Kidney capillary endothelial cell (primary cell): ENCODE measurements around the gene SEPTIN14.
A peak's percentile ranks its signal among the peaks of the same experiment; 100 is the strongest.
"Not testable (repeated sequence)": the region's sequence is repeated elsewhere in the genome, so short reads cannot be mapped to it uniquely, and the experiment has no call there.

Source experiments
- DNase-seq: peaks from one replicate; pipeline ENCODE4 v3.0.0-alpha.2; 2018; ENCODE audit warnings: low spot score

SEPTIN14 gene

GRCh38 chr7:55862652-55863051, at the start of gene SEPTIN14:
TSS of gene SEPTIN14 (minus strand) at chr7:55862752. CDS start at chr7:55861996, 756 bp downstream.
- DNase-seq, result not testable (repeated sequence)

- DNase-seq, result no peak
Measured at GRCh38 chr7:55903985-55904759, 41.6 kb upstream of the SEPTIN14 start.

GRCh38 chr7:55901059-55901458, 38.5 kb upstream of the SEPTIN14 start:
- DNase-seq, result not testable (repeated sequence)

GRCh38 chr7:55898287-55898686, 35.7 kb upstream of the SEPTIN14 start:
- DNase-seq, result peak; percentile 42

- no peak for DNase-seq
Measured at GRCh38 chr7:55895021-55895420, 32.5 kb upstream of the SEPTIN14 start.

GRCh38 chr7:55893940-55894339, 31.4 kb upstream of the SEPTIN14 start:
- DNase-seq, result no peak

GRCh38 chr7:55888378-55888777, 25.8 kb upstream of the SEPTIN14 start:
- DNase-seq, result not testable (repeated sequence)

GRCh38 chr7:55887821-55888247, 25.3 kb upstream of the SEPTIN14 start:
- DNase-seq, result no peak

- no peak for DNase-seq
Measured at GRCh38 chr7:55884321-55884720, 21.8 kb upstream of the SEPTIN14 start.

- DNase-seq, result no peak
Measured at GRCh38 chr7:55878691-55879090, 16.1 kb upstream of the SEPTIN14 start.

GRCh38 chr7:55877308-55877707, 14.8 kb upstream of the SEPTIN14 start:
- no peak for DNase-seq

- DNase-seq, result no peak
Measured at GRCh38 chr7:55873765-55874164, 11.2 kb upstream of the SEPTIN14 start.

- no peak for DNase-seq
Measured at GRCh38 chr7:55871932-55872485, 9.5 kb upstream of the SEPTIN14 start.

GRCh38 chr7:55868989-55869388, 6.4 kb upstream of the SEPTIN14 start:
- not testable (repeated sequence) for DNase-seq

- DNase-seq, result not testable (repeated sequence)
Measured at GRCh38 chr7:55845164-55845563, 17.4 kb downstream of the SEPTIN14 start.

GRCh38 chr7:55838595-55838994, 24.0 kb downstream of the SEPTIN14 start:
- DNase-seq, result no peak

GRCh38 chr7:55827577-55827976, 35.0 kb downstream of the SEPTIN14 start:
- no peak for DNase-seq

- no peak for DNase-seq
Measured at GRCh38 chr7:55818686-55819085, 43.9 kb downstream of the SEPTIN14 start.

GRCh38 chr7:55797260-55797659, 65.3 kb downstream of the SEPTIN14 start:
- not testable (repeated sequence) for DNase-seq

GRCh38 chr7:55794527-55794926, 68.0 kb downstream of the SEPTIN14 start:
- DNase-seq, result no peak

GRCh38 chr7:55792048-55792447, 70.5 kb downstream of the SEPTIN14 start:
- DNase-seq, result no peak

GRCh38 chr7:55787796-55788195, 74.8 kb downstream of the SEPTIN14 start:
- no peak for DNase-seq

GRCh38 chr7:55786901-55787300, 75.7 kb downstream of the SEPTIN14 start:
- no peak for DNase-seq

GRCh38 chr7:55785444-55785843, 77.1 kb downstream of the SEPTIN14 start:
- DNase-seq, result not testable (repeated sequence)
